Right atrium auricular region (tissue), 2 donors: ENCODE data around the gene PIGN. TPM values are rescaled to one million over a fixed set of nuclear protein-coding genes. Genes with fewer than 3 reads are reported as not detected.

Source experiments
- DNase-seq: peaks from one replicate; pipeline ENCODE4 v3.0.0-alpha.2; 2019; ENCODE audit warnings: low spot score
- H3K27ac ChIP-seq, 2 donors: fragments of 200-600 bp; sonication (generic); 1 replicate in 1 of 2; 2 replicates in 1 of 2; pipeline ENCODE4 v1.5.1; 2016 to 2019
- H3K27me3 ChIP-seq, 2 donors: fragments of 200-600 bp; sonication (generic); one replicate each; pipeline versions ENCODE4 v1.5.1 to v1.6.0; 2017 to 2019
- H3K36me3 ChIP-seq: fragments of 200-600 bp; sonication (generic); one replicate; pipeline ENCODE4 v1.5.1; 2016
- H3K4me1 ChIP-seq, 2 donors: fragments of 200-600 bp; sonication (generic); one replicate each; pipeline versions ENCODE4 v1.5.1 to v1.6.0; 2017 to 2019
- H3K4me3 ChIP-seq, 2 donors: fragments of 200-600 bp; sonication (generic); 1 replicate in 1 of 2; 2 replicates in 1 of 2; pipeline ENCODE4 v1.5.1; 2017 to 2019; ENCODE audit warnings: mild to moderate bottlenecking in 1 of 2, moderate library complexity in 1 of 2
- H3K9me3 ChIP-seq, 2 donors: fragments of 200-600 bp; sonication (generic); one replicate each; pipeline ENCODE4 v1.5.1; 2019
- total RNA-seq, 2 donors: library from RNA; depleted of rRNA; stranded (reverse); fragments of >200 nt; gene quantifications; one replicate each; pipeline ENCODE4 v1.1.0, GENCODE V29; 2016
- TF ChIP-seq, protein P1 (sequence below), 2 donors: fragments of 200-600 bp; sonication (generic); IDR thresholded peaks; one replicate each; pipeline ENCODE4 v1.5.1; 2019; ENCODE audit warnings: antibody characterized with exemption in 2 of 2

Gene PIGN
- total RNA-seq, 2 donors from 2014 or later, result 10.8 to 16.8 TPM

DNA sequence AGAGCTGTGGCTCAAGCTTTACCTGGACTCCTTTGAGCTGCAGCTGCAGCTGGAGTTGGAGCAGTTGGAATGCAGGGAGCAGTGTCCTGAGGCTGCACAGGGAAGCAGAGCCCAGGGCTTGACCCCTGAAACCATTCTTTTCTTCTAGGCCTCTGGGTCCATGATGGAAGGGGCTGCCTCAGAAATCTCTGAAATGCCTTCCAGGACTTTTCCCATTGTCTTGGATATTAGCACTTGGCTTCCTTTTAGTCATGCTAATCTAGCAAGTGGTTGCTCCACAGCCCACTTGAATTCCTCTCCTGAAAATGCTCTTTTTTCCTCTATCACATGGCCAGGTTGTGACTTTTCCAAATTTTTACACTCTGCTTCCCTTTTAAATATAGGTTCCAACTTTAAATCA lies 185.5 kb downstream of the PIGN start:
- Histone ChIP-seq H3K4me3 (no peak overlapping the region), H3K9me3 (no peaks in the 10 kb centered on the region), H3K36me3 (no peaks in the 10 kb centered on the region), H3K27me3 (no peaks in the 10 kb centered on the region), H3K27ac (no peak overlapping the region), H3K4me1 (no peaks in the 10 kb centered on the region)
- no peak for DNase-seq
- TF ChIP-seq, protein P1, sequence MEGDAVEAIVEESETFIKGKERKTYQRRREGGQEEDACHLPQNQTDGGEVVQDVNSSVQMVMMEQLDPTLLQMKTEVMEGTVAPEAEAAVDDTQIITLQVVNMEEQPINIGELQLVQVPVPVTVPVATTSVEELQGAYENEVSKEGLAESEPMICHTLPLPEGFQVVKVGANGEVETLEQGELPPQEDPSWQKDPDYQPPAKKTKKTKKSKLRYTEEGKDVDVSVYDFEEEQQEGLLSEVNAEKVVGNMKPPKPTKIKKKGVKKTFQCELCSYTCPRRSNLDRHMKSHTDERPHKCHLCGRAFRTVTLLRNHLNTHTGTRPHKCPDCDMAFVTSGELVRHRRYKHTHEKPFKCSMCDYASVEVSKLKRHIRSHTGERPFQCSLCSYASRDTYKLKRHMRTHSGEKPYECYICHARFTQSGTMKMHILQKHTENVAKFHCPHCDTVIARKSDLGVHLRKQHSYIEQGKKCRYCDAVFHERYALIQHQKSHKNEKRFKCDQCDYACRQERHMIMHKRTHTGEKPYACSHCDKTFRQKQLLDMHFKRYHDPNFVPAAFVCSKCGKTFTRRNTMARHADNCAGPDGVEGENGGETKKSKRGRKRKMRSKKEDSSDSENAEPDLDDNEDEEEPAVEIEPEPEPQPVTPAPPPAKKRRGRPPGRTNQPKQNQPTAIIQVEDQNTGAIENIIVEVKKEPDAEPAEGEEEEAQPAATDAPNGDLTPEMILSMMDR (IDR thresholded peaks at IDR 0.05), result no peak

DNA sequence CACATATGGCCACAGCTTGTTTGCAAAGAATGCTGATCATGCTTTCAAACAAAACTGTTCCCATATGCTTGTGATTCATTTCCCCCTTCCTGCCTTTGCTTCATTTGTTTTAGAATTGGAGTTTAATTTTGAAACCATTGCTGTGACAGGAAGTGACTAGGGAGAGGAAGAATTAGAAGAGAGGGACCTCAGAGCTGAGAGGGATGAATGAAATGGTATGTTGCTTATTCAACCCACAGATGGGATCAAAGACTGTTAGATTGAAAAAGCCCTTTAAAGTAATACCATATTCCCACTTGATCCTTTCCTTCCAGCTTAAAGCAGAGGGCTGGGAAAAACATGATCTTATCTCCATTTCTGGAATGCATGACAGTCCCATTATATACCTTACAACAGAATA lies 187.9 kb downstream of the PIGN start:
- no peaks in the 10 kb centered on the region for H3K9me3 ChIP-seq
- no peak for DNase-seq
- H3K27ac ChIP-seq, result no peak overlapping the region
- no peak overlapping the region for H3K4me3 ChIP-seq
- TF ChIP-seq, protein P1 (IDR thresholded peaks at IDR 0.05), result no peak
- H3K27me3 ChIP-seq, result no peaks in the 10 kb centered on the region
- no peaks in the 10 kb centered on the region for H3K36me3 ChIP-seq
- H3K4me1 ChIP-seq, result no peaks in the 10 kb centered on the region

DNA sequence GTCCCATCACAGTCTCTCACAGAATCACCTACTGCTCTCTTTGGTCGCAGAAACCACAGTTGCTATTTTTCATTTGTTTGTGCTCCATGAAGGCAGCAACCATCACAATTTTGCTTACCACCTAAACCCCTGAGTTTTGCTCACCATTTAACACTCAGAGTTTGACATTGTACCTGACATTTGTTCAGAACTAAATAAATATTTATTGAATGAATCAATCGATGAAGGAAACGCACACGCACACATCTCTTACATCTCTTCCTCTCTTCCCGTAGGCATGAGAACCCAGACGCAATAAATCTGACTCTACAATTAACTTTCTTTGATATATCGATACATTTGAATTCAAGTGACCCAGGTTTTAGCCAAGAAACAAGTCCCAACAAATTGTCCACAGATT lies 188.5 kb downstream of the PIGN start:
- Histone ChIP-seq H3K27ac (no peak overlapping the region), H3K4me1 (peaks cover 0 to under 1% of the 10 kb centered on the region in 2 donors), H3K9me3 (no peaks in the 10 kb centered on the region), H3K4me3 (no peak overlapping the region), H3K36me3 (no peaks in the 10 kb centered on the region), H3K27me3 (no peaks in the 10 kb centered on the region)
- no peak for DNase-seq
- TF ChIP-seq, protein P1 (IDR thresholded peaks at IDR 0.05), result no peak

DNA sequence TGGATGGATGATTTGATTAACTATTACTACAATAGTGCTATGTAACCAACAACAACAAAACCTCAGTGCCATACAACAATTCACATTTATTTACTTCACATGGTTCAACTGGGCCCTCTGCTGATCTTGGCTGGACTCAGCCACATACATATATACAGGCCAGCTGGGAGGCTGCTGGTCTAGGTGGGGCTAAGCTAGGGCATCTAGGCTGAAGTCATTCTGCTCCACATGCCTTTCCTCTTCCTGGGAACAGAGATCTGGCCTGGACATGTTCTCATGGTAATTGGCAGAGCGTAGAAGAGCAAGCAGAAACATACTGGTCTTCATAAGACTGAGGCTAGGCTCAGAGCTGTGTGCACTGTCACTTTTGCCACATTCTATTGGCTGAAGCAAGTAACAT lies 191.2 kb downstream of the PIGN start:
- no peak overlapping the region for H3K27ac ChIP-seq
- H3K36me3 ChIP-seq, result no peaks in the 10 kb centered on the region
- TF ChIP-seq, protein P1 (IDR thresholded peaks at IDR 0.05), result no peak
- H3K27me3 ChIP-seq, result no peaks in the 10 kb centered on the region
- peaks cover 0 to 14% of the 10 kb centered on the region in 2 donors for H3K4me1 ChIP-seq
- H3K9me3 ChIP-seq, result no peaks in the 10 kb centered on the region
- DNase-seq, result no peak
- H3K4me3 ChIP-seq, result no peak overlapping the region

DNA sequence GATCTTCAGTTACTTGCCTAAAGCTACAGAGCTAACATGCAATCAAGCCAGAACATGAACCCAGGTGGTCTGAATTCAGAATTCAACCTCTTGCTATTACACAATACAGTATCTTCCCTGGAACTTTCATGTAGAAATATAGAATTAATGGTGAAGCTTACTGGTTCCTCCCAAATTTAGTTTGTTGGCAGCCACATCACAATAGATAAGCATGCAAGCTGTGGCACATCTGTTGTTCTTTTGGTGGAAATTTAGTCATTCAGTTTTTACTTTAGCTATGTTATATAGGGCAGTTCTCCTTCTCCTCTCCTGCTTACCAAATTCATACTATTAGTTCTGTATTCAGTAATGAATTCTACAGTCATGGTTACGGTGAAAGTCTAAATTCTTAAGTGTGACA lies 193.0 kb downstream of the PIGN start:
- Histone ChIP-seq H3K36me3 (no peaks in the 10 kb centered on the region), H3K4me1 (peaks cover 0 to 14% of the 10 kb centered on the region in 2 donors), H3K27me3 (no peaks in the 10 kb centered on the region), H3K4me3 (no peak overlapping the region), H3K9me3 (no peaks in the 10 kb centered on the region), H3K27ac (no peak overlapping the region)
- TF ChIP-seq, protein P1 (IDR thresholded peaks at IDR 0.05), result no peak
- DNase-seq, result no peak

DNA sequence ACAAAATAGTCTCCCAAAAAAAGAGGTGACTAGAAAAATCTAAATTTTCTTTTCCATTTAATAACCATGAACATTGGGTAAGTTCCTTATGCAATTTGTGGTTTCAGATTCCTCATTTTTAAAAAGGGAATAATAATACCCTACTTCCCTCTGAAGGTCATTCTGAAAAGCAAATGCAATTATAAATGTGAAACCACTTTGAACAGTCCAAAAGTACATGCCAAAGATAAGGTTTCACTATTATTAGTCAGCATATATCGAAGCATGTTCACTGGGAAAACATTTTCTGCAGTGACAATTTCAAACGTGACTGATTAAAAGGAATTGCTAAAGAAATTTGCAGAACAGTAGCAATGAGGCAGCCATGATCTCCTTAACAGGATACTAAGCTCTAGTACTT lies 193.9 kb downstream of the PIGN start:
- no peaks in the 10 kb centered on the region for H3K27me3 ChIP-seq
- no peak overlapping the region for H3K4me3 ChIP-seq
- TF ChIP-seq, protein P1 (IDR thresholded peaks at IDR 0.05), result no peak
- peak overlapping the region in 1 of 2 donors; percentile 20 for H3K27ac ChIP-seq
- H3K4me1 ChIP-seq, result peaks cover 0 to 14% of the 10 kb centered on the region in 2 donors
- DNase-seq, result no peak
- no peaks in the 10 kb centered on the region for H3K9me3 ChIP-seq
- no peaks in the 10 kb centered on the region for H3K36me3 ChIP-seq
